GM12872 (cell line): ENCODE measurements around the gene LAMC1.

Experiments
- CTCF ChIP-seq: IDR thresholded peaks from 3 replicates; pipeline ENCODE4 v1.5.1; 2011; ENCODE audit warnings: low read depth, mild to moderate bottlenecking, low read length, moderate library complexity; ENCODE audit not compliant: insufficient read depth

Gene LAMC1

GRCh38 chr1:183121609-183122008 is 98.4 kb downstream of the LAMC1 start:
- no peak for TF ChIP-seq CTCF

- no peak for TF ChIP-seq CTCF
Measured at GRCh38 chr1:183124259-183124658, 101.0 kb downstream of the LAMC1 start.

GRCh38 chr1:183125279-183125999 is 102.2 kb downstream of the LAMC1 start:
- TF ChIP-seq CTCF = no peak

GRCh38 chr1:183126000-183126366 is 102.8 kb downstream of the LAMC1 start:
- no peak for TF ChIP-seq CTCF

GRCh38 chr1:183126528-183126927 is 103.3 kb downstream of the LAMC1 start:
- no peak for TF ChIP-seq CTCF

GRCh38 chr1:183129921-183130690 is 106.9 kb downstream of the LAMC1 start:
- TF ChIP-seq CTCF = no peak

- no peak for TF ChIP-seq CTCF
Measured at GRCh38 chr1:183131166-183131565, 107.9 kb downstream of the LAMC1 start.
